IMR-90 (cell line): ENCODE data around the gene DAPK3. TPM values are rescaled to one million over a fixed set of nuclear protein-coding genes. Genes with fewer than 3 reads are reported as not detected.

Source experiments
- ATAC-seq: fragments of 200-7000 bp; cut with Tn5 transposase; 2 replicates; pipeline ENCODE4 v1.9.1; 2020; ENCODE audit warnings: low read depth, mild to moderate bottlenecking, moderate library complexity
- BruUV-seq: library from RNA; stranded (reverse); fragments of 400-500 nt; replicated peaks from 2 replicates; lab custom pipeline; 2021; lab: Mats Ljungman, UMichigan
- CTCF ChIA-PET: fragments of 300-600 bp; formaldehyde crosslinking; extraction: SDS; loops from one replicate; lab custom pipeline; 2021; ENCODE audit warnings: antibody characterized with exemption; lab: Yijun Ruan, JAX
- POLR2A ChIA-PET: fragments of 300-600 bp; sonication (Branson Sonifier 250); formaldehyde crosslinking; loops from one replicate; lab custom pipeline; 2022; ENCODE audit warnings: antibody characterized with exemption; ENCODE audit not compliant: unreplicated experiment; lab: Charles Lee
- DNase-seq: peaks from one replicate; pipeline ENCODE4 v3.0.0; 2013
- H2AFZ ChIP-seq: replicated peaks from 2 replicates; pipeline ENCODE3; 2013; ENCODE audit warnings: low read length, mild to moderate bottlenecking; ENCODE audit not compliant: poor library complexity
- H2AK5ac ChIP-seq: 2 replicates; pipeline ENCODE4 v1.6.1; 2013; ENCODE audit warnings: low read depth, low read length, inconsistent platforms
- H2AK9ac ChIP-seq: replicated peaks from 2 replicates; pipeline ENCODE3; 2013; ENCODE audit warnings: mild to moderate bottlenecking, low read depth, low read length, moderate library complexity; ENCODE audit not compliant: poor library complexity
- H2BK120ac ChIP-seq: 2 replicates; pipeline ENCODE4 v1.6.1; 2013; ENCODE audit warnings: low read depth, low read length, inconsistent platforms
- H2BK15ac ChIP-seq: 3 replicates; pipeline ENCODE4 v1.6.1; 2013; ENCODE audit warnings: low read depth, low read length, inconsistent platforms
- H2BK20ac ChIP-seq: 2 replicates; pipeline ENCODE4 v1.6.1; 2013; ENCODE audit warnings: low read depth, mild to moderate bottlenecking, inconsistent platforms, low read length, moderate library complexity
- H2BK5ac ChIP-seq: 2 replicates; pipeline ENCODE4 v1.6.1; 2013; ENCODE audit warnings: mild to moderate bottlenecking, low read depth, low read length, inconsistent platforms; ENCODE audit not compliant: poor library complexity, severe bottlenecking
- H3K14ac ChIP-seq: replicated peaks from 2 replicates; pipeline ENCODE4 v1.6.1; 2013; ENCODE audit warnings: low read depth, low read length, inconsistent platforms
- H3K18ac ChIP-seq: 2 replicates; pipeline ENCODE4 v1.6.1; 2013; ENCODE audit warnings: low read depth, low read length, control low read depth
- H3K23ac ChIP-seq: 2 replicates; pipeline ENCODE4 v1.6.1; 2013; ENCODE audit warnings: low read depth, low read length, inconsistent platforms
- H3K27ac ChIP-seq: 2 replicates; pipeline ENCODE4 v1.5.1; 2013; ENCODE audit warnings: mild to moderate bottlenecking, control low read depth, low read length; ENCODE audit not compliant: insufficient read depth
- H3K27me3 ChIP-seq: 2 replicates; pipeline ENCODE4 v1.6.1; 2013; ENCODE audit warnings: low read length; ENCODE audit not compliant: control insufficient read depth, insufficient read depth
- H3K36me3 ChIP-seq: 2 replicates; pipeline ENCODE4 v1.6.1; 2013; ENCODE audit warnings: low read length, mixed read lengths; ENCODE audit not compliant: control insufficient read depth, insufficient read depth
- H3K4ac ChIP-seq: 2 replicates; pipeline ENCODE4 v1.6.1; 2013; ENCODE audit warnings: low read depth, low read length, inconsistent platforms
- H3K4me1 ChIP-seq: 2 replicates; pipeline ENCODE4 v1.6.1; 2013; ENCODE audit warnings: low read length, mixed read lengths; ENCODE audit not compliant: control insufficient read depth, insufficient read depth
- H3K4me2 ChIP-seq: 2 replicates; pipeline ENCODE4 v1.6.1; 2013; ENCODE audit warnings: low read depth, mild to moderate bottlenecking, control low read depth, low read length, moderate library complexity
- H3K4me3 ChIP-seq: 2 replicates; pipeline ENCODE4 v1.5.1; 2013; ENCODE audit warnings: low read depth, mild to moderate bottlenecking, control low read depth, low read length, moderate library complexity; ENCODE audit not compliant: insufficient read depth
- H3K56ac ChIP-seq: 2 replicates; pipeline ENCODE4 v1.6.1; 2013; ENCODE audit warnings: low read length, inconsistent platforms; ENCODE audit not compliant: insufficient read depth; ENCODE audit errors: extremely low read depth
- H3K79me1 ChIP-seq, 2 experiments: 2 replicates each; pipeline ENCODE4 v1.6.1; 2013; ENCODE audit warnings: low read length in 2 of 2, inconsistent platforms in 1 of 2, low read depth in 1 of 2
- H3K9ac ChIP-seq: 2 replicates; pipeline ENCODE4 v1.6.1; 2013; ENCODE audit warnings: low read depth, low read length, control low read depth
- H3K9me1 ChIP-seq: 2 replicates; pipeline ENCODE4 v1.6.1; 2013; ENCODE audit warnings: low read length, inconsistent platforms; ENCODE audit not compliant: insufficient read depth
- H3K9me3 ChIP-seq: 2 replicates; pipeline ENCODE4 v1.6.1; 2013; ENCODE audit warnings: low read length; ENCODE audit not compliant: control insufficient read depth, insufficient read depth
- H4K20me1 ChIP-seq: 2 replicates; pipeline ENCODE4 v1.6.1; 2013; ENCODE audit warnings: low read length, inconsistent platforms; ENCODE audit not compliant: insufficient read depth
- H4K5ac ChIP-seq: 2 replicates; pipeline ENCODE4 v1.6.1; 2013; ENCODE audit warnings: mild to moderate bottlenecking, low read depth, low read length, control low read depth
- H4K8ac ChIP-seq, 2 experiments: 2 replicates each; pipeline ENCODE4 v1.6.1; 2013; ENCODE audit warnings: low read depth in 2 of 2, low read length in 2 of 2, control low read depth in 1 of 2, inconsistent platforms in 1 of 2
- H4K91ac ChIP-seq: 2 replicates; pipeline ENCODE4 v1.6.1; 2013; ENCODE audit warnings: low read depth, low read length, inconsistent platforms; ENCODE audit not compliant: insufficient read depth
- CHD1 ChIP-seq: IDR thresholded peaks from 2 replicates; pipeline ENCODE4 v1.6.1; 2012; ENCODE audit warnings: low read depth, low read length, improper control_type of control experiment
- FOS ChIP-seq: fragments of 150-350 bp; IDR thresholded peaks from 2 replicates; pipeline ENCODE4 v1.6.1; 2016; ENCODE audit warnings: low read depth, low read length
- POLR2A ChIP-seq: IDR thresholded peaks from 2 replicates; pipeline ENCODE4 v1.6.1; 2012; ENCODE audit warnings: mild to moderate bottlenecking, low read depth, low read length
- RFX5 ChIP-seq: IDR thresholded peaks from 2 replicates; pipeline ENCODE4 v1.8.0; 2012; ENCODE audit warnings: low read depth, mild to moderate bottlenecking, low read length, moderate library complexity
- SMC3 ChIP-seq: fragments of 150-350 bp; IDR thresholded peaks from 2 replicates; pipeline ENCODE4 v1.6.1; 2016; ENCODE audit warnings: low read depth, mild to moderate bottlenecking, antibody characterized with exemption, low read length, moderate library complexity
- WGBS, 2 experiments: methylation state at CpG; one replicate each; pipeline versions ENCODE4 v1.1.5 to v1.1.7; 2013; ENCODE audit warnings: missing lambda C conversion rate in 2 of 2; ENCODE audit not compliant: insufficient read length in 1 of 2; ENCODE audit errors: extremely low coverage in 2 of 2; 5-methylcytosine and 5-hydroxymethylcytosine counted together
- dilution Hi-C: fragments of 300-500 bp; cut with HindIII; formaldehyde crosslinking; loops from one replicate; pipeline ENCODE4 v1.14.3; 2018; ENCODE audit warnings: low sequenced_read_pairs; ENCODE audit not compliant: unreplicated experiment
- in situ Hi-C: fragments of 300-500 bp; cut with MboI; formaldehyde crosslinking; loops from 3 replicates; pipeline ENCODE4 v1.14.3; 2019; ENCODE audit warnings: low sequenced_read_pairs, inconsistent platforms, mixed read lengths
- intact Hi-C: fragments of 100-400 bp; cut with micrococcal nuclease; formaldehyde crosslinking; loops from 2 replicates; pipeline ENCODE4 v1.10.0; 2022
- polyA plus RNA-seq, 3 experiments: library from polyadenylated mRNA; depleted of rRNA; stranded (reverse); fragments of >200 nt; gene quantifications; 2 replicates each; pipeline ENCODE4 v1.2.3, GENCODE V29; 2012; ENCODE audit warnings: low replicate concordance in 1 of 3
- total RNA-seq: library from RNA; depleted of rRNA; stranded (reverse); fragments of >200 nt; gene quantifications from 2 replicates; pipeline ENCODE4 v1.2.3, GENCODE V29; 2012
- TF ChIP-seq, protein P1 (sequence below): conservative IDR thresholded peaks from 2 replicates; pipeline ENCODE4 v1.5.1; 2012; ENCODE audit warnings: mild to moderate bottlenecking, low read depth, low read length, improper control_type of control experiment
- TF ChIP-seq, protein P2 (sequence below): fragments of 150-350 bp; IDR thresholded peaks from 2 replicates; pipeline ENCODE4 v1.6.1; 2016; ENCODE audit warnings: low read depth, mild to moderate bottlenecking, low read length, moderate library complexity, borderline replicate concordance

The DAPK3 gene
- total and polyA plus RNA-seq, 2 of the 4 experiments (the other 2 are of a cell fraction), result 145 to 188 TPM

DNA sequence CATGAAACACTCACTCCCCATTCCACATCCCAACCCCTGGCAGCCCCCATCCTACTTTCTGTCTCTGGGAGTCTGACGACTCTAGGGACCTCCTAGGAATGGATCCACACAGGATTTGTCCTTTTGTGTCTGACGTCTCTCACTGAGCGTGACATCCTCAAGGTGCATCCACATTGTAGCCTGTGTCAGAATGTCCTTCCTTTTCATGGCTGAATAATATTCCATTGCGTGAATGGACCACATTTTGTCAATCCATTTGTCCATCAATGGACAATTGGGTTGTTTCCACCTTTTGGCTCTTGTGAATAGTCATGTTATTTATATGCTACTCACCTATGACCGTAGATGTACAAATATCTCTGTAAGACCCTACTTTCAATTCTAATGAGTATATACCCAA, 54.9 kb downstream of the DAPK3 start:
- Histone ChIP-seq H3K4me1 (no peaks in the 10 kb centered on the region), H3K18ac (no peak overlapping the region), H3K27ac (no peak overlapping the region), H4K5ac (no peak overlapping the region), H3K9me3 (peaks cover 3% of the 10 kb centered on the region; the same call in 1 of the 2 replicates), H3K27me3 (no peaks in the 10 kb centered on the region; the same call in 1 of the 2 replicates), H3K4me3 (no peak overlapping the region), H2AK5ac (no peak overlapping the region), H3K23ac (no peak overlapping the region), H4K20me1 (no peaks in the 10 kb centered on the region), H4K8ac (no peak overlapping the region), H3K4ac (no peak overlapping the region), H3K9ac (no peak overlapping the region), H2BK20ac (no peak overlapping the region), H2AK9ac (no peak overlapping the region), H2BK5ac (no peak overlapping the region), H3K9me1 (no peaks in the 10 kb centered on the region), H2AFZ (no peak overlapping the region), H3K36me3 (no peaks in the 10 kb centered on the region), H3K79me1 (no peaks in the 10 kb centered on the region), H4K91ac (no peak overlapping the region), H3K56ac (no peak overlapping the region), H2BK120ac (no peak overlapping the region), H3K4me2 (no peak overlapping the region), H3K14ac (no peak overlapping the region), H2BK15ac (no peak overlapping the region)
- TF ChIP-seq, protein P1, sequence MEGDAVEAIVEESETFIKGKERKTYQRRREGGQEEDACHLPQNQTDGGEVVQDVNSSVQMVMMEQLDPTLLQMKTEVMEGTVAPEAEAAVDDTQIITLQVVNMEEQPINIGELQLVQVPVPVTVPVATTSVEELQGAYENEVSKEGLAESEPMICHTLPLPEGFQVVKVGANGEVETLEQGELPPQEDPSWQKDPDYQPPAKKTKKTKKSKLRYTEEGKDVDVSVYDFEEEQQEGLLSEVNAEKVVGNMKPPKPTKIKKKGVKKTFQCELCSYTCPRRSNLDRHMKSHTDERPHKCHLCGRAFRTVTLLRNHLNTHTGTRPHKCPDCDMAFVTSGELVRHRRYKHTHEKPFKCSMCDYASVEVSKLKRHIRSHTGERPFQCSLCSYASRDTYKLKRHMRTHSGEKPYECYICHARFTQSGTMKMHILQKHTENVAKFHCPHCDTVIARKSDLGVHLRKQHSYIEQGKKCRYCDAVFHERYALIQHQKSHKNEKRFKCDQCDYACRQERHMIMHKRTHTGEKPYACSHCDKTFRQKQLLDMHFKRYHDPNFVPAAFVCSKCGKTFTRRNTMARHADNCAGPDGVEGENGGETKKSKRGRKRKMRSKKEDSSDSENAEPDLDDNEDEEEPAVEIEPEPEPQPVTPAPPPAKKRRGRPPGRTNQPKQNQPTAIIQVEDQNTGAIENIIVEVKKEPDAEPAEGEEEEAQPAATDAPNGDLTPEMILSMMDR, result no peak
- no peak for TF ChIP-seq SMC3
- no peak for TF ChIP-seq RFX5
- TF ChIP-seq, protein P2, sequence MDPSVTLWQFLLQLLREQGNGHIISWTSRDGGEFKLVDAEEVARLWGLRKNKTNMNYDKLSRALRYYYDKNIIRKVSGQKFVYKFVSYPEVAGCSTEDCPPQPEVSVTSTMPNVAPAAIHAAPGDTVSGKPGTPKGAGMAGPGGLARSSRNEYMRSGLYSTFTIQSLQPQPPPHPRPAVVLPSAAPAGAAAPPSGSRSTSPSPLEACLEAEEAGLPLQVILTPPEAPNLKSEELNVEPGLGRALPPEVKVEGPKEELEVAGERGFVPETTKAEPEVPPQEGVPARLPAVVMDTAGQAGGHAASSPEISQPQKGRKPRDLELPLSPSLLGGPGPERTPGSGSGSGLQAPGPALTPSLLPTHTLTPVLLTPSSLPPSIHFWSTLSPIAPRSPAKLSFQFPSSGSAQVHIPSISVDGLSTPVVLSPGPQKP, result no peak
- TF ChIP-seq CHD1, result no peak
- no peak for TF ChIP-seq FOS
- no peak for TF ChIP-seq POLR2A
- dilution Hi-C loops (no loop called here), intact Hi-C loops (no loop called here), in situ Hi-C loops (no loop called here)
- ChIA-PET POLR2A (no interaction called here), CTCF (no interaction called here)
- ATAC-seq (no peak), DNase-seq (no peak)
- WGBS, 2 experiments, result 63% methylated on average over 2 of the region's 5 CpGs; no CpG with 5 or more reads in 1 of the 2 experiments
- BruUV-seq, result no TSS peak
